ENCODE data around the gene USP25.

- TF ChIP-seq SIN3A (conservative IDR thresholded peaks at IDR 0.05 in 1 of 2, IDR thresholded peaks at IDR 0.05 in 1 of 2; ENCODE audit: low read depth in 1 of 2, low read length in 2 of 2) (no peak), ATF2 (IDR thresholded peaks at IDR 0.05; ENCODE audit: low read length) (no peak), CEBPB (IDR thresholded peaks at IDR 0.05; ENCODE audit: low read depth, low read length) (no peak), ATF3 (IDR thresholded peaks at IDR 0.05; ENCODE audit: insufficient read depth, low read depth, low read length) (no peak), PHF8 (conservative IDR thresholded peaks at IDR 0.05; ENCODE audit: low read depth, low read length) (no peak), NANOG (IDR thresholded peaks at IDR 0.05; ENCODE audit: insufficient read depth, low read depth, low read length, poor library complexity, severe bottlenecking) (no peak), RFX5 (IDR thresholded peaks at IDR 0.05; ENCODE audit: borderline replicate concordance, low read depth, low read length) (no peak), POLR2AphosphoS5 (IDR thresholded peaks at IDR 0.05; ENCODE audit: low read depth, low read length) (no peak), NRF1 (IDR thresholded peaks at IDR 0.05; ENCODE audit: low read depth, low read length) (no peak), ZNF274 (IDR thresholded peaks at IDR 0.05; ENCODE audit: borderline replicate concordance, extremely low read depth, low read length) (no peak), RAD21 (IDR thresholded peaks at IDR 0.05 in 1 of 2, conservative IDR thresholded peaks at IDR 0.05 in 1 of 2; ENCODE audit: low read depth in 2 of 2, low read length in 2 of 2) (no peak), SP1 (IDR thresholded peaks at IDR 0.05; ENCODE audit: low read depth, low read length) (no peak)
- TF ChIP-seq, protein P1, sequence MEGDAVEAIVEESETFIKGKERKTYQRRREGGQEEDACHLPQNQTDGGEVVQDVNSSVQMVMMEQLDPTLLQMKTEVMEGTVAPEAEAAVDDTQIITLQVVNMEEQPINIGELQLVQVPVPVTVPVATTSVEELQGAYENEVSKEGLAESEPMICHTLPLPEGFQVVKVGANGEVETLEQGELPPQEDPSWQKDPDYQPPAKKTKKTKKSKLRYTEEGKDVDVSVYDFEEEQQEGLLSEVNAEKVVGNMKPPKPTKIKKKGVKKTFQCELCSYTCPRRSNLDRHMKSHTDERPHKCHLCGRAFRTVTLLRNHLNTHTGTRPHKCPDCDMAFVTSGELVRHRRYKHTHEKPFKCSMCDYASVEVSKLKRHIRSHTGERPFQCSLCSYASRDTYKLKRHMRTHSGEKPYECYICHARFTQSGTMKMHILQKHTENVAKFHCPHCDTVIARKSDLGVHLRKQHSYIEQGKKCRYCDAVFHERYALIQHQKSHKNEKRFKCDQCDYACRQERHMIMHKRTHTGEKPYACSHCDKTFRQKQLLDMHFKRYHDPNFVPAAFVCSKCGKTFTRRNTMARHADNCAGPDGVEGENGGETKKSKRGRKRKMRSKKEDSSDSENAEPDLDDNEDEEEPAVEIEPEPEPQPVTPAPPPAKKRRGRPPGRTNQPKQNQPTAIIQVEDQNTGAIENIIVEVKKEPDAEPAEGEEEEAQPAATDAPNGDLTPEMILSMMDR (IDR thresholded peaks at IDR 0.05; ENCODE audit: control extremely low read depth in 1 of 3, insufficient read depth in 1 of 3, low read depth in 1 of 3, low read length in 3 of 3): no peak
Observed at GRCh38 chr21:15751546-15751945, 21.8 kb downstream of the USP25 start.

Data from H1 (cell line).